Measurements from ENCODE around the gene ELOA.

ELOA gene

DNA sequence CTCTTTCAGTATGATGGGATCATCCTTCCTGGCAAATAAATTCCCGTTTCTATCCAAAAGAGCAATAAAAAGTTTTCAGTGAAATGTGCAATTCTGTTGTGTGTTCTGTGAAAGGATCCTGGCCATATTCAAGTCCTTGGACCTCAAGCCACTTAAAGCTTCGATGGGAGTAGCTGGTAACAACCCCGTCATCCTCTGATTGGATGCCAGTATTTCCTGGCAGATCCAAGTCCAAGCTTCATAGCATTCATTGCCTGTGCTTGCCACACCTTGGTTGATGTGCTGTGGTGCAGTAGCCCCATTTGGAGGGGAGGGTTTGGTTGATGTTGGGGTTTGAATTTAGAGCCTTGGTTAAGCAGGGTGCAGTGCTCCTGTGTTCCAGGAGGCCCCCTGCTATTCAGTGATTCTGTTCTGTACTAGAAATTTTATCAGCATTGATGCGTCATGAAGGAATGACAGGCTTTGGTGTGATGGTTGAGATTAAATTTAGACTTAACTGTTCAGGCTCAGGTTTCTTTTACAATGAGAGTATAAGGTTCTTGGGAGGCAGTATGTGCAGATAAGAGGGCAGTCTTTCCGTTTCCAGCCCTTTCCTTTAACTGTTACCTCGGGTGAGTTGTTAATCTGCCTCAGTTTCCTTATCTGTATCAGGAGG lies 46.8 kb upstream of the ELOA start:
- peaks cover 4% of the 10 kb centered on the region for H3K79me1 ChIP-seq (ENCODE audit: low read length)
- peak overlapping the region; percentile 0 for H3K4ac ChIP-seq (ENCODE audit: low read depth, low read length)
- no peak overlapping the region for H3K4me2 ChIP-seq (ENCODE audit: low read length)
- H3K9ac ChIP-seq (ENCODE audit: low read length): no peak overlapping the region
- peaks cover 3 to 5% of the 10 kb centered on the region in 2 experiments for H3K4me1 ChIP-seq (ENCODE audit: control insufficient read depth in 1 of 2, insufficient read depth in 2 of 2, low read length in 2 of 2)
- H2AK5ac ChIP-seq (ENCODE audit: low read length): no peak overlapping the region
- no peak overlapping the region for H3K18ac ChIP-seq (ENCODE audit: low read length)
- no peak overlapping the region for H3K4me3 ChIP-seq (ENCODE audit: low read depth, low read length)
- H2BK5ac ChIP-seq (ENCODE audit: low read depth, low read length, poor library complexity): no peak overlapping the region
- no peak overlapping the region for H4K12ac ChIP-seq (ENCODE audit: low read depth, low read length)
- H3K23ac ChIP-seq (ENCODE audit: low read length): no peak overlapping the region
- no peak overlapping the region for H3K27ac ChIP-seq (ENCODE audit: low read depth, low read length)
- no peak overlapping the region for H2BK120ac ChIP-seq (ENCODE audit: insufficient read depth, low read length, poor library complexity)
- peaks cover 34 to 69% of the 10 kb centered on the region in 2 experiments for H3K36me3 ChIP-seq (ENCODE audit: control insufficient read depth in 1 of 2, insufficient read depth in 2 of 2, low read length in 2 of 2)
- no peak overlapping the region for H3K14ac ChIP-seq (ENCODE audit: low read length)
- H3K79me2 ChIP-seq (ENCODE audit: control insufficient read depth, insufficient read depth, low read length, poor library complexity): peaks cover 17% of the 10 kb centered on the region
- no CpG with 5 or more reads among the region's 6 CpGs for WGBS (ENCODE audit: extremely low coverage, insufficient coverage, insufficient read length)
- H3K9me3 ChIP-seq (ENCODE audit: insufficient read depth, low read depth, low read length): no peaks in the 10 kb centered on the region
- H4K8ac ChIP-seq (ENCODE audit: low read depth, low read length): no peak overlapping the region
- peak in 1 of 2 donors; percentile 5 for DNase-seq
- H4K91ac ChIP-seq (ENCODE audit: low read depth, low read length): no peak overlapping the region
- H3K27me3 ChIP-seq (ENCODE audit: insufficient read depth, low read length): no peaks in the 10 kb centered on the region
- H2AFZ ChIP-seq (ENCODE audit: insufficient read depth, low read length, poor library complexity): no peak overlapping the region
- H2BK12ac ChIP-seq (ENCODE audit: low read length): no peak overlapping the region

DNA sequence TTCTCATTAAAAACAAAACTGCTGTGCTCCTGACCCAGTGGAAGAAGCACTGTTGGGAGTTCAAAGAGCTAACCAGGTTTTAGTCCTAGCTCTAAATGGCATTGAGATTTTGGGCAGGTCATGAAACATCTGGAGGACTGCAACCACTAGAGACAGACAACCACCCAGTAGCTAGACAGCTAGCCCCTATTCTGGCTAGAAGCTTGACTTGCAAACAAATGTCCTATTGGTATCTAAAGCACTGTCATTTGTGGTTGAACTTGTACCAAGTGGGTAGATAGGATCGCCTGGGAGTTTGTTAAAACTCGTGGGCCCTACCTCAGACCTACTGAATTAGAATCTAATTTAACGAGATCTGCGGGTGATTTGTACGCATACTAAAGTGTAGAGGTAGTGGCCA lies 44.8 kb upstream of the ELOA start:
- Histone ChIP-seq H3K14ac (ENCODE audit: low read length) (no peak overlapping the region), H2BK120ac (ENCODE audit: insufficient read depth, low read length, poor library complexity) (no peak overlapping the region), H2AK5ac (ENCODE audit: low read length) (no peak overlapping the region), H3K79me2 (ENCODE audit: control insufficient read depth, insufficient read depth, low read length, poor library complexity) (peaks cover 5% of the 10 kb centered on the region), H2BK12ac (ENCODE audit: low read length) (no peak overlapping the region), H3K36me3 (ENCODE audit: control insufficient read depth in 1 of 2, insufficient read depth in 2 of 2, low read length in 2 of 2) (peaks cover 38 to 75% of the 10 kb centered on the region in 2 experiments), H3K27me3 (ENCODE audit: insufficient read depth, low read length) (no peaks in the 10 kb centered on the region), H3K18ac (ENCODE audit: low read length) (no peak overlapping the region), H2BK5ac (ENCODE audit: low read depth, low read length, poor library complexity) (no peak overlapping the region), H3K4me3 (ENCODE audit: low read depth, low read length) (no peak overlapping the region), H3K4me1 (ENCODE audit: control insufficient read depth in 1 of 2, insufficient read depth in 2 of 2, low read length in 2 of 2) (no peaks in the 10 kb centered on the region), H3K23ac (ENCODE audit: low read length) (no peak overlapping the region), H4K91ac (ENCODE audit: low read depth, low read length) (no peak overlapping the region), H2AFZ (ENCODE audit: insufficient read depth, low read length, poor library complexity) (no peak overlapping the region), H3K4ac (ENCODE audit: low read depth, low read length) (no peak overlapping the region), H3K9ac (ENCODE audit: low read length) (no peak overlapping the region), H3K79me1 (ENCODE audit: low read length) (no peaks in the 10 kb centered on the region), H3K9me3 (ENCODE audit: insufficient read depth, low read depth, low read length) (no peaks in the 10 kb centered on the region), H4K12ac (ENCODE audit: low read depth, low read length) (no peak overlapping the region), H3K27ac (ENCODE audit: low read depth, low read length) (no peak overlapping the region), H4K8ac (ENCODE audit: low read depth, low read length) (no peak overlapping the region), H3K4me2 (ENCODE audit: low read length) (no peak overlapping the region)
- WGBS (ENCODE audit: extremely low coverage, insufficient coverage, insufficient read length): no CpG with 5 or more reads among the region's 5 CpGs
- DNase-seq: no peak

DNA sequence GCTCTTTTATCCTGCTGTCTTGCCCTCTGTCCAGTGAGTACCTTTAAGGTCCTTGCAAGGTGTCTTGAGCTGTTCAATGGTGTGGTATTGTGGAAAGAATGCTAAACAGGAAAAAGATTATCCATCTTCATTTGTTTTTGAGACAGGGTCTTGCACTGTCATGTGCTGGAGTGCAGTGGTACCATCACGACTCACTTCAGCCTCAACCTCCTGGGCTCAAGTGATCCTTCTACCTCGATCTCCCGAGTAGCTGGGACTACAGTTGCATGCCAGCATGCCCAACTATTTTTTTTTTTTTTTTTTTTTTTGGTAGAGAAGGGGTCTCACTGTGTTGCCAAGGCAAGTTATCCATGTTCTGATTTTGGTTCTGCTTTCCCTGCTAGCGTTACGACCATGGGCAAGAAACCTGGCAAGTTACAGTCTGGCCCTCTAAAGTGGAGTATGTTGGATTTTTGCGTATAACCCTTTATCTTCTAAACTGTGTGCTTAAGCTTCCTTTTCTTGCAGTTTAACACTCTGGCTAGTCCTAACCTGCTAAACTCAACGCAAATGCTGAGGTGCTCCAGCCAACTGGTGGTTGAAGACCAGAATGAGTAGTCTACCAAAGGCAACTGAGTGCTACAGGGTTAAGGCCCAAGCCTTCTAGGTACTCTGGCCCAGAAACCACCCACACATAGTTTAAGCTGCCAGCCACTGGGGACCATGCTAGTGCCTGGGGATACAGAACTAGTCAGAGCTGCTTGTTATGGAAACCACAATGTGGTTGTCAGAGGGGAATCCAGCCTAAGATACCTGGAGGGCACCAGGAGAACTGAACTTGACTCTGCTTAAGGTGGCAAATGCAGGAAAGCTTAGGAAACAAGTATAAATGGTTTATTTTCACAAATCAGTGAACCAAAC lies 43.7 kb upstream of the ELOA start:
- no peak overlapping the region for H2AFZ ChIP-seq (ENCODE audit: insufficient read depth, low read length, poor library complexity)
- no peak overlapping the region for H3K18ac ChIP-seq (ENCODE audit: low read length)
- H4K91ac ChIP-seq (ENCODE audit: low read depth, low read length): no peak overlapping the region
- no CpG with 5 or more reads among the region's 7 CpGs for WGBS (ENCODE audit: extremely low coverage, insufficient coverage, insufficient read length)
- H2BK120ac ChIP-seq (ENCODE audit: insufficient read depth, low read length, poor library complexity): no peak overlapping the region
- no peak overlapping the region for H3K4ac ChIP-seq (ENCODE audit: low read depth, low read length)
- peaks cover 37 to 65% of the 10 kb centered on the region in 2 experiments for H3K36me3 ChIP-seq (ENCODE audit: control insufficient read depth in 1 of 2, insufficient read depth in 2 of 2, low read length in 2 of 2)
- H2BK12ac ChIP-seq (ENCODE audit: low read length): no peak overlapping the region
- no peak overlapping the region for H3K4me2 ChIP-seq (ENCODE audit: low read length)
- H3K14ac ChIP-seq (ENCODE audit: low read length): no peak overlapping the region
- no peak overlapping the region for H3K9ac ChIP-seq (ENCODE audit: low read length)
- no peak overlapping the region for H4K8ac ChIP-seq (ENCODE audit: low read depth, low read length)
- no peaks in the 10 kb centered on the region for H3K9me3 ChIP-seq (ENCODE audit: insufficient read depth, low read depth, low read length)
- DNase-seq: no peak
- no peaks in the 10 kb centered on the region for H3K27me3 ChIP-seq (ENCODE audit: insufficient read depth, low read length)
- no peaks in the 10 kb centered on the region for H3K79me1 ChIP-seq (ENCODE audit: low read length)
- H3K79me2 ChIP-seq (ENCODE audit: control insufficient read depth, insufficient read depth, low read length, poor library complexity): peaks cover 5% of the 10 kb centered on the region
- H3K23ac ChIP-seq (ENCODE audit: low read length): no peak overlapping the region
- H2AK5ac ChIP-seq (ENCODE audit: low read length): no peak overlapping the region
- H4K12ac ChIP-seq (ENCODE audit: low read depth, low read length): no peak overlapping the region
- H3K4me1 ChIP-seq (ENCODE audit: control insufficient read depth in 1 of 2, insufficient read depth in 2 of 2, low read length in 2 of 2): no peaks in the 10 kb centered on the region
- H3K4me3 ChIP-seq (ENCODE audit: low read depth, low read length): no peak overlapping the region
- H3K27ac ChIP-seq (ENCODE audit: low read depth, low read length): no peak overlapping the region
- no peak overlapping the region for H2BK5ac ChIP-seq (ENCODE audit: low read depth, low read length, poor library complexity)

DNA sequence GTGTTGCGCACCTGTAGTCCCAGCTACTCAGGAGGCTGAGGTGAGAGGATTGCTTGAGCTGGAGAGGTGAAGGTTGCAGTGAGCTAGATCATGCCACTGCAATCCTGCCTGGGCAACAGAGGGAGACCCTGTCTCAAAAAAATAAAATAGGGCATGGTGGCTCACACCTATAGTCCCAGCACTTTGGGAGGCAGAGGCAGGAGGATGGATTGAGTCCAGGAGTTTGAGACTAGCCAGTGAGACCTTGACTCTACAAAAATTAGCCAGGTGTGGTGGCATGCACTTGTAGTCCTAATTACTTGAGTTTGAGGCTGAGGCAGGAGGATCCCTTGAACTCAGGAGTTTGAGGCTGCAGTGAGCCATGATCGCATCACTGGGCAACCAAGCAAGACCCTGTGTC lies 42.0 kb upstream of the ELOA start:
- Histone ChIP-seq H3K4me3 (ENCODE audit: low read depth, low read length) (no peak overlapping the region), H3K18ac (ENCODE audit: low read length) (no peak overlapping the region), H2AFZ (ENCODE audit: insufficient read depth, low read length, poor library complexity) (peak overlapping the region; percentile 13), H3K79me2 (ENCODE audit: control insufficient read depth, insufficient read depth, low read length, poor library complexity) (peaks cover 2% of the 10 kb centered on the region), H4K12ac (ENCODE audit: low read depth, low read length) (no peak overlapping the region), H3K4ac (ENCODE audit: low read depth, low read length) (no peak overlapping the region), H4K91ac (ENCODE audit: low read depth, low read length) (no peak overlapping the region), H2BK120ac (ENCODE audit: insufficient read depth, low read length, poor library complexity) (no peak overlapping the region), H2BK5ac (ENCODE audit: low read depth, low read length, poor library complexity) (no peak overlapping the region), H3K27me3 (ENCODE audit: insufficient read depth, low read length) (no peaks in the 10 kb centered on the region), H2AK5ac (ENCODE audit: low read length) (no peak overlapping the region), H2BK12ac (ENCODE audit: low read length) (no peak overlapping the region), H3K36me3 (ENCODE audit: control insufficient read depth in 1 of 2, insufficient read depth in 2 of 2, low read length in 2 of 2) (peaks cover 33 to 54% of the 10 kb centered on the region in 2 experiments), H3K4me2 (ENCODE audit: low read length) (no peak overlapping the region), H3K9me3 (ENCODE audit: insufficient read depth, low read depth, low read length) (no peaks in the 10 kb centered on the region), H3K23ac (ENCODE audit: low read length) (no peak overlapping the region), H3K79me1 (ENCODE audit: low read length) (no peaks in the 10 kb centered on the region), H3K14ac (ENCODE audit: low read length) (no peak overlapping the region), H3K27ac (ENCODE audit: low read depth, low read length) (no peak overlapping the region), H4K8ac (ENCODE audit: low read depth, low read length) (no peak overlapping the region), H3K9ac (ENCODE audit: low read length) (no peak overlapping the region), H3K4me1 (ENCODE audit: control insufficient read depth in 1 of 2, insufficient read depth in 2 of 2, low read length in 2 of 2) (no peaks in the 10 kb centered on the region)
- no peak for DNase-seq
- no CpG with 5 or more reads among the region's 2 CpGs for WGBS (ENCODE audit: extremely low coverage, insufficient coverage, insufficient read length)

Data from trophoblast cell (in vitro differentiated cells and primary cell).